HFF-Myc (cell line): ENCODE data around the gene EXOC2.

Source experiments
- DNase-seq: peaks from one replicate; pipeline ENCODE4 v3.0.0-alpha.2; 2011; ENCODE audit warnings: low read depth; ENCODE audit errors: extremely low read depth
- H3K4me3 ChIP-seq: replicated peaks from 2 replicates; pipeline ENCODE4 v1.5.1; 2011; ENCODE audit warnings: low read depth, mild to moderate bottlenecking, control low read depth, low read length
- CTCF ChIP-seq: IDR thresholded peaks from 2 replicates; pipeline ENCODE4 v1.5.1; 2012; ENCODE audit warnings: mild to moderate bottlenecking, low read depth, low read length, control low read depth; ENCODE audit errors: missing control alignments

EXOC2 gene

DNA sequence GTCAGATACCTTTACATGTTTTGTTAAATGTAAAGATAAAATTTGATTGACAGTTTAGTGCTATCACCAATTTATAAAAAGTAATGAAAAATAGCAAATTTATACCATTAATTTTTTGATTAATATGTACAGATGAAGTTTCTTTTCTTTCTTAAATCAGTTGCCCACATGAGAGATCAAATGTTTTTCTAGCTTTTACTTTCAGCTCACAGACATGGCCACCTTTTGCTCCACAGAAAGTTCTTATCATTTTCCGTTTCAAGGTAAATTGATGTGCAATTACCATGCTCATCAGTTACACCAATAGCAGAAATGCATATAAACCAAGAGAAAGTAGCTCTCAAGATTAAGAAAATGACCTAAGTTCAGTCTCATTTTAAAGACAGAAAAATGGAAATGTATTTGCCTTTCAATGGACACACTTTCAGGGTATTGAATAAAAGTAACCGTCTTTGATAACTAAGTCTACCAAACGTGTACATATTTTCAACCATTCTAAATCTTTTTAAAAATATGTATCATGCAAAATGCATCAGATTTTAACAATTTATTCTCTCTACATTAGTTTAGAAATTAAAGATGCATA lies 16.6 kb upstream of the EXOC2 start:
- DNase-seq = no peak
- TF ChIP-seq CTCF = no peak
- no peak overlapping the region for H3K4me3 ChIP-seq

GRCh38 chr6:708237-708598 lies 15.3 kb upstream of the EXOC2 start:
- no peak for TF ChIP-seq CTCF
- no peak overlapping the region for H3K4me3 ChIP-seq
- no peak for DNase-seq

GRCh38 chr6:707576-708236 lies 14.8 kb upstream of the EXOC2 start:
- no peak overlapping the region for H3K4me3 ChIP-seq
- DNase-seq = no peak
- no peak for TF ChIP-seq CTCF

- DNase-seq = no peak
- TF ChIP-seq CTCF = no peak
- no peak overlapping the region for H3K4me3 ChIP-seq
These were observed 14.0 kb upstream of the EXOC2 start for GRCh38 chr6:706819-707381.

DNA sequence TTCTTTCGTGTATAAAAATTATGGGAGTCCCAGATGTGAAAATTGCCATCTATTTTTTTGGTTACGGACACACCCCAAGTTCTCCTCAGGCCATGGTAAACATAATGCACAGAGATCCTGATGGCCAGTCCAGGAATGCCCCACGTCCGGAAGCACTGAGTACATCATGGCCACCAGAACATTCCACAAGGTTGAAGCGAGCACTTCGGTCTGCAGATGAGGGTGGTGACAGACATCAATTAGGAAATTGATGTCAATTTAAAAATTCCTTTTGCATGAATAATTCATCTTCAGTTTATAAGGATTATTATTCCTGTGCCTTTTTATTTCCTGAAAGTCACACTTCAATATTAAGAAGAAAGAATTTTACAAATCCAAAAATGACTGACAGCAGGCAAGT lies 13.2 kb upstream of the EXOC2 start:
- H3K4me3 ChIP-seq = no peak overlapping the region
- TF ChIP-seq CTCF = no peak
- DNase-seq = no peak

- no peak for TF ChIP-seq CTCF
- DNase-seq = no peak
- H3K4me3 ChIP-seq = no peak overlapping the region
These were observed 12.1 kb upstream of the EXOC2 start for GRCh38 chr6:705047-705446.

- no peak for TF ChIP-seq CTCF
- DNase-seq = no peak
- no peak overlapping the region for H3K4me3 ChIP-seq
These were observed 11.1 kb upstream of the EXOC2 start for GRCh38 chr6:704046-704445.
